Body of pancreas (tissue), 4 donors: ENCODE measurements around the gene PDLIM1.

Experiments used
- POLR2A ChIP-seq, 3 donors: fragments of 450-650 bp; IDR thresholded peaks; one replicate each; pipeline ENCODE4 v1.6.1; 2016; ENCODE audit warnings: antibody characterized with exemption in 3 of 3, mild to moderate bottlenecking in 2 of 3
- TF ChIP-seq, protein P1 (sequence below), 7 experiments: fragments of 450-650 bp in 4 of 7; fragments of 200-600 bp in 3 of 7; sonication (generic) in 3 of 7; IDR thresholded peaks; one replicate each; pipeline ENCODE4 v1.5.1; 2016 to 2019; ENCODE audit warnings: antibody characterized with exemption in 7 of 7

DNA sequence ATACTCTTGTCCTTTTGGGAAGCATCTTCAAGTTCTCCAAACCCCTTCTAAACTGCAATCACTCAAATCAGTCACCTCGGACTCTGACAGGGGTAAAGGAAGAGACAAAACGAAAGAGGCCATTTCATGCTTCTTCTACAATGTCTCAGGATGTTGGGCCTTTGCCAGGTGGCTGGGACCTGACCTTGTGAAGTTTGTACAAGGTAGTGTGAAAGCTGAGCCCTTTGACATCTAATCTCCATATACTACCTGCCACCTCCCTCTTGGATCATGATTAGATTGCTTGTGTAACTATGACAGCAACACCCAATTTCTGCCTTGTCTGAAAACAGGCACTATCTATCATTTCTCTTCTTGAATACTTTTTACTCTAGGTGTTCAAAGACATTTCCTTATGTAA is 35.1 kb upstream of the PDLIM1 start:
- TF ChIP-seq, protein P1, sequence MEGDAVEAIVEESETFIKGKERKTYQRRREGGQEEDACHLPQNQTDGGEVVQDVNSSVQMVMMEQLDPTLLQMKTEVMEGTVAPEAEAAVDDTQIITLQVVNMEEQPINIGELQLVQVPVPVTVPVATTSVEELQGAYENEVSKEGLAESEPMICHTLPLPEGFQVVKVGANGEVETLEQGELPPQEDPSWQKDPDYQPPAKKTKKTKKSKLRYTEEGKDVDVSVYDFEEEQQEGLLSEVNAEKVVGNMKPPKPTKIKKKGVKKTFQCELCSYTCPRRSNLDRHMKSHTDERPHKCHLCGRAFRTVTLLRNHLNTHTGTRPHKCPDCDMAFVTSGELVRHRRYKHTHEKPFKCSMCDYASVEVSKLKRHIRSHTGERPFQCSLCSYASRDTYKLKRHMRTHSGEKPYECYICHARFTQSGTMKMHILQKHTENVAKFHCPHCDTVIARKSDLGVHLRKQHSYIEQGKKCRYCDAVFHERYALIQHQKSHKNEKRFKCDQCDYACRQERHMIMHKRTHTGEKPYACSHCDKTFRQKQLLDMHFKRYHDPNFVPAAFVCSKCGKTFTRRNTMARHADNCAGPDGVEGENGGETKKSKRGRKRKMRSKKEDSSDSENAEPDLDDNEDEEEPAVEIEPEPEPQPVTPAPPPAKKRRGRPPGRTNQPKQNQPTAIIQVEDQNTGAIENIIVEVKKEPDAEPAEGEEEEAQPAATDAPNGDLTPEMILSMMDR (IDR thresholded peaks at IDR 0.05) = no peak
- TF ChIP-seq POLR2A (IDR thresholded peaks at IDR 0.05) = no peak
